SK-N-SH treated with all-trans-retinoic acid at 6 μM for 48 hours (cell line): ENCODE measurements around the gene GEMIN5.

Experiments
- BACH2 ChIP-seq: fragments of 250-450 bp; sonication (Bioruptor Pico); IDR thresholded peaks from 2 replicates; pipeline ENCODE4 v1.9.0; 2021; ENCODE audit warnings: mild to moderate bottlenecking, borderline replicate concordance
- CSDC2 ChIP-seq: fragments of 250-450 bp; sonication (Bioruptor Pico); IDR thresholded peaks from 2 replicates; pipeline ENCODE4 v1.5.0; 2020; ENCODE audit warnings: mild to moderate bottlenecking, moderate library complexity
- ESRRG ChIP-seq: fragments of 250-450 bp; sonication (Bioruptor Pico); IDR thresholded peaks from 2 replicates; pipeline ENCODE4 v1.6.1; 2021; ENCODE audit warnings: mild to moderate bottlenecking
- OSR1 ChIP-seq: fragments of 250-450 bp; sonication (Bioruptor Pico); IDR thresholded peaks from 2 replicates; pipeline ENCODE4 v1.8.0; 2022; ENCODE audit warnings: moderate library complexity, mild to moderate bottlenecking, inconsistent platforms
- PATZ1 ChIP-seq: fragments of 250-450 bp; sonication (Bioruptor Pico); IDR thresholded peaks from 2 replicates; pipeline ENCODE4 v1.8.0; 2020; ENCODE audit warnings: mild to moderate bottlenecking, moderate library complexity, borderline replicate concordance
- RARB ChIP-seq: fragments of 250-450 bp; sonication (Bioruptor Pico); IDR thresholded peaks from 2 replicates; pipeline ENCODE4 v1.8.0; 2021; ENCODE audit warnings: mild to moderate bottlenecking, moderate library complexity
- SNAI2 ChIP-seq: fragments of 250-450 bp; sonication (Bioruptor Pico); IDR thresholded peaks from 2 replicates; pipeline ENCODE4 v1.5.0; 2020; ENCODE audit warnings: mild to moderate bottlenecking, moderate library complexity
- TOX ChIP-seq: fragments of 250-450 bp; sonication (Bioruptor Pico); IDR thresholded peaks from 2 replicates; pipeline ENCODE4 v1.8.0; 2021; ENCODE audit warnings: mild to moderate bottlenecking, moderate library complexity, borderline replicate concordance
- TSHZ2 ChIP-seq: fragments of 250-450 bp; sonication (Bioruptor Pico); IDR thresholded peaks from 2 replicates; pipeline ENCODE4 v1.5.0; 2020; ENCODE audit warnings: mild to moderate bottlenecking, moderate library complexity
- ZC3H10 ChIP-seq: fragments of 250-450 bp; sonication (Bioruptor Pico); IDR thresholded peaks from 2 replicates; pipeline ENCODE4 v1.5.1; 2021; ENCODE audit warnings: mild to moderate bottlenecking, moderate library complexity

GRCh38 chr5:154977409-154977808, 39.4 kb upstream of the GEMIN5 start:
- no peak for TF ChIP-seq TSHZ2
- no peak for TF ChIP-seq PATZ1 (CRISPR knock-in tag)
- TF ChIP-seq ZC3H10 (CRISPR knock-in tag): no peak
- TF ChIP-seq BACH2 (CRISPR knock-in tag): no peak
- TF ChIP-seq ESRRG (CRISPR knock-in tag): no peak
- TF ChIP-seq TOX (CRISPR knock-in tag): no peak
- no peak for TF ChIP-seq RARB (CRISPR knock-in tag)
- no peak for TF ChIP-seq CSDC2 (CRISPR knock-in tag)
- TF ChIP-seq OSR1 (CRISPR knock-in tag): no peak
- no peak for TF ChIP-seq SNAI2 (CRISPR knock-in tag)
